DOHH2 (cell line): Measurements from ENCODE around the gene VAV2.

ENCODE experiments used
- H3F3A ChIP-seq: fragments of 200-600 bp; sonication (generic), shearing (Covaris generic); 2 replicates; pipeline ENCODE4 v1.6.0; 2016; ENCODE audit warnings: antibody characterized with exemption, mild to moderate bottlenecking; ENCODE audit not compliant: control insufficient read depth, insufficient read depth
- H3K27ac ChIP-seq: fragments of 200-600 bp; sonication (generic); 2 replicates; pipeline ENCODE4 v1.5.1; 2014; ENCODE audit warnings: low read depth, mild to moderate bottlenecking, low read length, moderate library complexity
- H3K27me3 ChIP-seq: fragments of 200-600 bp; sonication (generic); 2 replicates; pipeline ENCODE4 v1.6.1; 2014; ENCODE audit warnings: mild to moderate bottlenecking, low read length, mixed read lengths; ENCODE audit not compliant: control insufficient read depth
- H3K36me3 ChIP-seq: fragments of 200-600 bp; sonication (generic); 2 replicates; pipeline ENCODE4 v1.6.1; 2014; ENCODE audit warnings: mild to moderate bottlenecking, low read length, moderate library complexity, mixed read lengths; ENCODE audit not compliant: control insufficient read depth
- H3K4me1 ChIP-seq: fragments of 200-600 bp; sonication (generic); 2 replicates; pipeline ENCODE4 v1.6.1; 2014; ENCODE audit warnings: mild to moderate bottlenecking, low read length, mixed read lengths; ENCODE audit not compliant: control insufficient read depth
- H3K4me2 ChIP-seq: fragments of 200-600 bp; sonication (generic); 2 replicates; pipeline ENCODE4 v1.6.0; 2014; ENCODE audit warnings: mild to moderate bottlenecking, low read length, moderate library complexity
- H3K4me3 ChIP-seq: fragments of 200-600 bp; sonication (generic); 2 replicates; pipeline ENCODE4 v1.5.1; 2014; ENCODE audit warnings: mild to moderate bottlenecking, low read length, mixed read lengths
- H3K79me2 ChIP-seq: fragments of 200-600 bp; sonication (generic); 2 replicates; pipeline ENCODE4 v1.6.1; 2014; ENCODE audit warnings: mild to moderate bottlenecking, low read length, mixed read lengths; ENCODE audit not compliant: control insufficient read depth
- H3K9me2 ChIP-seq: fragments of 200-600 bp; sonication (generic); replicated peaks from 2 replicates; pipeline ENCODE4 v1.6.1; 2014; ENCODE audit warnings: mild to moderate bottlenecking, low read length, mixed read lengths; ENCODE audit not compliant: control insufficient read depth
- H3K9me3 ChIP-seq: fragments of 200-600 bp; sonication (generic); 2 replicates; pipeline ENCODE4 v1.6.1; 2014; ENCODE audit warnings: antibody characterized with exemption, low read length, mixed read lengths; ENCODE audit not compliant: control insufficient read depth, insufficient read depth
- H4K20me1 ChIP-seq: fragments of 200-600 bp; sonication (generic); 2 replicates; pipeline ENCODE4 v1.6.0; 2014; ENCODE audit warnings: low read depth, mild to moderate bottlenecking, antibody characterized with exemption, low read length, moderate library complexity; ENCODE audit not compliant: control insufficient read depth, insufficient read depth
- CTCF ChIP-seq: fragments of 200-600 bp; sonication (generic); IDR thresholded peaks from one replicate; pipeline ENCODE4 v1.5.1; 2014; ENCODE audit warnings: antibody characterized with exemption, mild to moderate bottlenecking, low read depth, low read length; ENCODE audit not compliant: poor library complexity, severe bottlenecking
- EZH2phosphoT487 ChIP-seq: fragments of 200-600 bp; sonication (generic); IDR thresholded peaks from 2 replicates; pipeline ENCODE4 v1.6.1; 2017; ENCODE audit warnings: borderline replicate concordance, mild to moderate bottlenecking, antibody characterized with exemption, low read length, moderate library complexity, mixed read lengths

The VAV2 gene

GRCh38 chr9:133971121-133971951, 20.8 kb downstream of the VAV2 start:
- no peaks in the 10 kb centered on the region for H3K9me3 ChIP-seq
- H3K4me1 ChIP-seq = peaks cover 58% of the 10 kb centered on the region
- H3K27ac ChIP-seq = no peak overlapping the region
- no peak overlapping the region; the same call in 1 of the 2 replicates for H3K4me2 ChIP-seq
- H3K36me3 ChIP-seq = no peaks in the 10 kb centered on the region
- no peak overlapping the region for H3K4me3 ChIP-seq
- H3K9me2 ChIP-seq = no peaks in the 10 kb centered on the region
- peaks cover 21% of the 10 kb centered on the region for H4K20me1 ChIP-seq
- TF ChIP-seq EZH2phosphoT487 (no peak), CTCF (no peak)
- H3F3A ChIP-seq = peaks cover 4% of the 10 kb centered on the region; the same call in 1 of the 2 replicates
- peaks cover 99% of the 10 kb centered on the region for H3K79me2 ChIP-seq
- H3K27me3 ChIP-seq = no peaks in the 10 kb centered on the region

GRCh38 chr9:133970581-133971058, 21.5 kb downstream of the VAV2 start:
- no peaks in the 10 kb centered on the region for H3K36me3 ChIP-seq
- peaks cover 57% of the 10 kb centered on the region for H3K4me1 ChIP-seq
- 0 out of 2 replicates have a peak, but pooled peaks cover 3% of the 10 kb centered on the region for H3K9me3 ChIP-seq
- no peak for TF ChIP-seq CTCF
- TF ChIP-seq EZH2phosphoT487 = no peak
- peaks cover 20% of the 10 kb centered on the region for H4K20me1 ChIP-seq
- no peaks in the 10 kb centered on the region for H3K9me2 ChIP-seq
- no peak overlapping the region for H3K4me2 ChIP-seq
- H3K79me2 ChIP-seq = peaks cover 99% of the 10 kb centered on the region
- no peaks in the 10 kb centered on the region for H3K27me3 ChIP-seq
- no peak overlapping the region for H3K4me3 ChIP-seq
- H3K27ac ChIP-seq = no peak overlapping the region
- peaks cover 4% of the 10 kb centered on the region; the same call in 1 of the 2 replicates for H3F3A ChIP-seq

- Histone ChIP-seq H3K4me1 (peaks cover 50% of the 10 kb centered on the region), H3K4me3 (no peak overlapping the region), H4K20me1 (peaks cover 16% of the 10 kb centered on the region), H3F3A (peaks cover 4% of the 10 kb centered on the region; the same call in 1 of the 2 replicates), H3K27me3 (no peaks in the 10 kb centered on the region), H3K79me2 (peaks cover 98% of the 10 kb centered on the region), H3K4me2 (no peak overlapping the region), H3K9me2 (no peaks in the 10 kb centered on the region), H3K27ac (no peak overlapping the region), H3K9me3 (peaks cover 4% of the 10 kb centered on the region; the same call in 1 of the 2 replicates), H3K36me3 (no peaks in the 10 kb centered on the region)
- TF ChIP-seq CTCF (no peak), EZH2phosphoT487 (no peak)
Observed at GRCh38 chr9:133969681-133970580, 22.2 kb downstream of the VAV2 start.
